ENCODE data around the gene KLRF2. TPM values are rescaled to one million over a fixed set of nuclear protein-coding genes. Genes with fewer than 3 reads are reported as not detected.

The KLRF2 gene
- total RNA-seq, 1 donor from 2014 or later = not detected

GRCh38 chr12:9933958-9934357, 52.7 kb downstream of the KLRF2 start:
- no peak overlapping the region for H3K4me2 ChIP-seq (ENCODE audit: low read length)
- no peaks in the 10 kb centered on the region for H4K20me1 ChIP-seq (ENCODE audit: insufficient read depth, low read length)
- no peak for FAIRE-seq
- Mint-ChIP-seq H3K4me3 (ENCODE audit: unreplicated experiment) (no peak overlapping the region), H3K27me3 (ENCODE audit: low read depth, unreplicated experiment) (no peaks in the 10 kb centered on the region), H3K27ac (ENCODE audit: unreplicated experiment) (no peak overlapping the region), H3K36me3 (ENCODE audit: low read depth, unreplicated experiment) (no peaks in the 10 kb centered on the region), H3K4me1 (ENCODE audit: low read depth, unreplicated experiment) (no peaks in the 10 kb centered on the region), H3K9me3 (ENCODE audit: unreplicated experiment) (no peaks in the 10 kb centered on the region)
- peaks cover 3% of the 10 kb centered on the region for H3K27me3 ChIP-seq (ENCODE audit: insufficient read depth, low read length)
- H3K4me3 ChIP-seq (ENCODE audit: insufficient read depth, low read depth, low read length) = no peak overlapping the region
- no peak for TF ChIP-seq CTCF (IDR thresholded peaks at IDR 0.05; ENCODE audit: insufficient read depth, low read depth, low read length)
- no peak for TF ChIP-seq EZH2 (IDR thresholded peaks at IDR 0.05; ENCODE audit: insufficient read depth, low read length)
- no peaks in the 10 kb centered on the region for H3K9me3 ChIP-seq (ENCODE audit: insufficient read depth, low read depth, low read length)
- no peak overlapping the region for H3K9ac ChIP-seq (ENCODE audit: low read length)
- H3K4me1 ChIP-seq (ENCODE audit: insufficient read depth, low read length) = no peaks in the 10 kb centered on the region
- no peak for DNase-seq (ENCODE audit: low read depth)
- no peaks in the 10 kb centered on the region for H3K36me3 ChIP-seq (ENCODE audit: insufficient read depth, low read length)
- no peak overlapping the region for H3K27ac ChIP-seq (ENCODE audit: low read depth, low read length)
- H3K79me2 ChIP-seq (ENCODE audit: insufficient read depth, low read length) = no peaks in the 10 kb centered on the region
- no peak overlapping the region for H2AFZ ChIP-seq (ENCODE audit: low read depth, low read length)

GRCh38 chr12:9935026-9935425, 53.7 kb downstream of the KLRF2 start:
- Histone ChIP-seq H3K4me2 (ENCODE audit: low read length) (no peak overlapping the region), H4K20me1 (ENCODE audit: insufficient read depth, low read length) (no peaks in the 10 kb centered on the region), H3K9ac (ENCODE audit: low read length) (no peak overlapping the region), H2AFZ (ENCODE audit: low read depth, low read length) (no peak overlapping the region), H3K27ac (ENCODE audit: low read depth, low read length) (no peak overlapping the region), H3K36me3 (ENCODE audit: insufficient read depth, low read length) (no peaks in the 10 kb centered on the region), H3K27me3 (ENCODE audit: insufficient read depth, low read length) (peaks cover 3% of the 10 kb centered on the region), H3K9me3 (ENCODE audit: insufficient read depth, low read depth, low read length) (no peaks in the 10 kb centered on the region), H3K79me2 (ENCODE audit: insufficient read depth, low read length) (no peaks in the 10 kb centered on the region), H3K4me3 (ENCODE audit: insufficient read depth, low read depth, low read length) (no peak overlapping the region), H3K4me1 (ENCODE audit: insufficient read depth, low read length) (no peaks in the 10 kb centered on the region)
- Mint-ChIP-seq H3K36me3 (ENCODE audit: low read depth, unreplicated experiment) (no peaks in the 10 kb centered on the region), H3K27me3 (ENCODE audit: low read depth, unreplicated experiment) (no peaks in the 10 kb centered on the region), H3K4me3 (ENCODE audit: unreplicated experiment) (no peak overlapping the region), H3K27ac (ENCODE audit: unreplicated experiment) (no peak overlapping the region), H3K4me1 (ENCODE audit: low read depth, unreplicated experiment) (no peaks in the 10 kb centered on the region), H3K9me3 (ENCODE audit: unreplicated experiment) (no peaks in the 10 kb centered on the region)
- no peak for TF ChIP-seq EZH2 (IDR thresholded peaks at IDR 0.05; ENCODE audit: insufficient read depth, low read length)
- TF ChIP-seq CTCF (IDR thresholded peaks at IDR 0.05; ENCODE audit: insufficient read depth, low read depth, low read length) = no peak
- no peak for DNase-seq (ENCODE audit: low read depth)
- FAIRE-seq = peak; percentile 5

- Mint-ChIP-seq H3K4me3 (ENCODE audit: unreplicated experiment) (no peak overlapping the region), H3K9me3 (ENCODE audit: unreplicated experiment) (no peaks in the 10 kb centered on the region), H3K36me3 (ENCODE audit: low read depth, unreplicated experiment) (no peaks in the 10 kb centered on the region), H3K4me1 (ENCODE audit: low read depth, unreplicated experiment) (no peaks in the 10 kb centered on the region), H3K27ac (ENCODE audit: unreplicated experiment) (no peak overlapping the region), H3K27me3 (ENCODE audit: low read depth, unreplicated experiment) (no peaks in the 10 kb centered on the region)
- Histone ChIP-seq H3K36me3 (ENCODE audit: insufficient read depth, low read length) (no peaks in the 10 kb centered on the region), H2AFZ (ENCODE audit: low read depth, low read length) (no peak overlapping the region), H3K4me3 (ENCODE audit: insufficient read depth, low read depth, low read length) (no peak overlapping the region), H3K9me3 (ENCODE audit: insufficient read depth, low read depth, low read length) (no peaks in the 10 kb centered on the region), H4K20me1 (ENCODE audit: insufficient read depth, low read length) (no peaks in the 10 kb centered on the region), H3K27ac (ENCODE audit: low read depth, low read length) (no peak overlapping the region), H3K27me3 (ENCODE audit: insufficient read depth, low read length) (peaks cover 2% of the 10 kb centered on the region), H3K79me2 (ENCODE audit: insufficient read depth, low read length) (no peaks in the 10 kb centered on the region), H3K9ac (ENCODE audit: low read length) (no peak overlapping the region), H3K4me1 (ENCODE audit: insufficient read depth, low read length) (no peaks in the 10 kb centered on the region), H3K4me2 (ENCODE audit: low read length) (no peak overlapping the region)
- FAIRE-seq = no peak
- no peak for DNase-seq (ENCODE audit: low read depth)
- TF ChIP-seq EZH2 (IDR thresholded peaks at IDR 0.05; ENCODE audit: insufficient read depth, low read length) (no peak), CTCF (IDR thresholded peaks at IDR 0.05; ENCODE audit: insufficient read depth, low read depth, low read length) (no peak)
Measured at GRCh38 chr12:9936591-9936990, 55.3 kb downstream of the KLRF2 start.
